PC-9 (cell line): ENCODE results near the gene DUSP22. TPM values are rescaled to one million over a fixed set of nuclear protein-coding genes. Genes with fewer than 3 reads are reported as not detected.

Source experiments
- BruUV-seq: library from RNA; stranded (reverse); fragments of 400-500 nt; replicated peaks from 2 replicates; lab custom pipeline; 2021; lab: Mats Ljungman, UMichigan
- CTCF ChIA-PET: fragments of 300-600 bp; sonication (Branson Sonifier 250); formaldehyde crosslinking; loops from one replicate; lab custom pipeline; 2022; ENCODE audit warnings: antibody characterized with exemption; lab: Charles Lee
- POLR2A ChIA-PET: fragments of 300-600 bp; sonication (Branson Sonifier 250); formaldehyde crosslinking; loops from one replicate; lab custom pipeline; 2022; ENCODE audit warnings: antibody characterized with exemption; ENCODE audit not compliant: unreplicated experiment; lab: Charles Lee
- DNase-seq, 2 experiments: peaks; one replicate each; pipeline versions ENCODE4 v3.0.0 to v3.0.0-alpha.2; 2015 to 2022; ENCODE audit warnings: mixed read lengths in 1 of 2
- H2AFZ ChIP-seq: fragments of 200-600 bp; sonication (generic); 2 replicates; pipeline ENCODE4 v1.8.1; 2017; ENCODE audit warnings: antibody characterized with exemption
- H3F3A ChIP-seq: fragments of 200-600 bp; sonication (generic); 2 replicates; pipeline ENCODE4 v1.8.1; 2017; ENCODE audit warnings: antibody characterized with exemption, mild to moderate bottlenecking, low read depth; ENCODE audit not compliant: insufficient read depth
- H3K27ac ChIP-seq: fragments of 200-600 bp; sonication (generic); 2 replicates; pipeline ENCODE4 v1.6.1; 2016; ENCODE audit warnings: mixed run types
- H3K27me3 ChIP-seq: fragments of 200-600 bp; sonication (generic); 2 replicates; pipeline ENCODE4 v1.6.1; 2016; ENCODE audit warnings: low read depth, mixed run types; ENCODE audit not compliant: insufficient read depth
- H3K36me3 ChIP-seq: fragments of 200-600 bp; sonication (generic); 2 replicates; pipeline ENCODE4 v1.6.1; 2016; ENCODE audit warnings: low read depth, mixed run types
- H3K4me1 ChIP-seq: fragments of 200-600 bp; sonication (generic); replicated peaks from 2 replicates; pipeline ENCODE4 v1.6.1; 2016; ENCODE audit warnings: mixed run types; ENCODE audit not compliant: insufficient read depth
- H3K4me2 ChIP-seq: fragments of 200-600 bp; sonication (generic); 2 replicates; pipeline ENCODE4 v1.6.1; 2017; ENCODE audit warnings: mixed run types
- H3K4me3 ChIP-seq: fragments of 200-600 bp; sonication (generic); 2 replicates; pipeline ENCODE4 v1.6.1; 2016; ENCODE audit warnings: mixed run types
- H3K79me2 ChIP-seq: fragments of 200-600 bp; sonication (generic); 2 replicates; pipeline ENCODE4 v1.6.1; 2017; ENCODE audit warnings: low read depth, mixed run types
- H3K9me2 ChIP-seq: fragments of 200-600 bp; sonication (generic); 2 replicates; pipeline ENCODE4 v1.8.1; 2017; ENCODE audit warnings: mild to moderate bottlenecking; ENCODE audit not compliant: insufficient read depth
- H3K9me3 ChIP-seq: fragments of 200-600 bp; sonication (generic); 2 replicates; pipeline ENCODE4 v1.8.1; 2016; ENCODE audit warnings: low read depth; ENCODE audit not compliant: insufficient read depth
- H4K20me1 ChIP-seq: fragments of 200-600 bp; sonication (generic); 2 replicates; pipeline ENCODE4 v1.8.1; 2017; ENCODE audit not compliant: insufficient read depth
- EZH2 ChIP-seq: fragments of 200-600 bp; sonication (generic); IDR thresholded peaks from 2 replicates; pipeline ENCODE4 v1.8.0; 2017; ENCODE audit warnings: antibody characterized with exemption, low read depth
- intact Hi-C: fragments of 100-400 bp; cut with micrococcal nuclease; formaldehyde crosslinking; loops from one replicate; pipeline ENCODE4 v1.10.0; 2022; ENCODE audit not compliant: unreplicated experiment
- total RNA-seq: library from RNA; stranded (reverse); gene quantifications from 2 replicates; pipeline ENCODE4 v1.2.3, GENCODE V29; 2021
- TF ChIP-seq, protein P1 (sequence below): fragments of 200-600 bp; sonication (generic); conservative IDR thresholded peaks from 2 replicates; pipeline ENCODE4 v1.6.1; 2017; ENCODE audit warnings: mixed run types, antibody characterized with exemption, mild to moderate bottlenecking, moderate library complexity

DUSP22 gene
- total RNA-seq, 1 experiment from 2014 or later, result 25.5 TPM

DNA sequence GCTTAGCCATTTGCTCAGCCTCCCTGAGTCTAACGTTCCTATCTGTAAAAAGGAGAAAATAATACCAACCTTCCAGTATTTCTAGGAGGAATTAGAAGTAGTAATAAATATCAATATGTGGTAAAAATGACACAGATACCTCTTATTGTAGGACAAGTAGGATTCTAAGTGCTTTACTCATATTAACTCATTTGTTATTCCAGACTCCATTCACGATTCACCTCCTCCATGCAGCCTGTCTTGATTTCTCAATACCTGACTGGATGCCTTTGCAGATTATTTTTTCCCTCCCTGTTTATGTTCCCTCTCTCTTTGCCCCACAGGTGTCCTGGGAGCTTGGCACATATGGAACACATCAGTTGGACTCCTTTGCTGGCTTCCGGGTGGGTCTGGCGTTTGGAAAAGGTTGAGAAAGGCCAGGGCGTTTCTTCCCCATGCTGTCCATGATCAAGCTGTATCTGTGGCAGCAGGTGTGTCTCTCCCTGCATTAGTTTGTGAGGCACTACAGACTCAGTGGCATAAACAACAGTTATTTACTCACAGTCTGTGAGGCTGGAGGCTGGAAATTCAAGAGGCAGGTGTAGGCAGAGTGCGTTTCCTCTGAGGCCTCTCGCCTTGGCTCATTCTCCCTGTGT, 10.7 kb upstream of the DUSP22 start:
- Histone ChIP-seq H2AFZ (no peak overlapping the region), H3K36me3 (no peaks in the 10 kb centered on the region), H3K27ac (no peak overlapping the region), H3K9me3 (no peaks in the 10 kb centered on the region), H3K4me3 (no peak overlapping the region), H3K4me2 (no peak overlapping the region), H3K79me2 (no peaks in the 10 kb centered on the region), H3F3A (no peaks in the 10 kb centered on the region), H4K20me1 (no peaks in the 10 kb centered on the region), H3K9me2 (no peaks in the 10 kb centered on the region), H3K27me3 (peaks cover 80% of the 10 kb centered on the region), H3K4me1 (no peaks in the 10 kb centered on the region)
- CTCF ChIA-PET, result no interaction called here
- no TSS peak for BruUV-seq
- POLR2A ChIA-PET, result no interaction called here
- intact Hi-C loops, result no loop called here
- no peak for TF ChIP-seq EZH2
- TF ChIP-seq, protein P1, sequence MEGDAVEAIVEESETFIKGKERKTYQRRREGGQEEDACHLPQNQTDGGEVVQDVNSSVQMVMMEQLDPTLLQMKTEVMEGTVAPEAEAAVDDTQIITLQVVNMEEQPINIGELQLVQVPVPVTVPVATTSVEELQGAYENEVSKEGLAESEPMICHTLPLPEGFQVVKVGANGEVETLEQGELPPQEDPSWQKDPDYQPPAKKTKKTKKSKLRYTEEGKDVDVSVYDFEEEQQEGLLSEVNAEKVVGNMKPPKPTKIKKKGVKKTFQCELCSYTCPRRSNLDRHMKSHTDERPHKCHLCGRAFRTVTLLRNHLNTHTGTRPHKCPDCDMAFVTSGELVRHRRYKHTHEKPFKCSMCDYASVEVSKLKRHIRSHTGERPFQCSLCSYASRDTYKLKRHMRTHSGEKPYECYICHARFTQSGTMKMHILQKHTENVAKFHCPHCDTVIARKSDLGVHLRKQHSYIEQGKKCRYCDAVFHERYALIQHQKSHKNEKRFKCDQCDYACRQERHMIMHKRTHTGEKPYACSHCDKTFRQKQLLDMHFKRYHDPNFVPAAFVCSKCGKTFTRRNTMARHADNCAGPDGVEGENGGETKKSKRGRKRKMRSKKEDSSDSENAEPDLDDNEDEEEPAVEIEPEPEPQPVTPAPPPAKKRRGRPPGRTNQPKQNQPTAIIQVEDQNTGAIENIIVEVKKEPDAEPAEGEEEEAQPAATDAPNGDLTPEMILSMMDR, result no peak
- DNase-seq, result no peak

DNA sequence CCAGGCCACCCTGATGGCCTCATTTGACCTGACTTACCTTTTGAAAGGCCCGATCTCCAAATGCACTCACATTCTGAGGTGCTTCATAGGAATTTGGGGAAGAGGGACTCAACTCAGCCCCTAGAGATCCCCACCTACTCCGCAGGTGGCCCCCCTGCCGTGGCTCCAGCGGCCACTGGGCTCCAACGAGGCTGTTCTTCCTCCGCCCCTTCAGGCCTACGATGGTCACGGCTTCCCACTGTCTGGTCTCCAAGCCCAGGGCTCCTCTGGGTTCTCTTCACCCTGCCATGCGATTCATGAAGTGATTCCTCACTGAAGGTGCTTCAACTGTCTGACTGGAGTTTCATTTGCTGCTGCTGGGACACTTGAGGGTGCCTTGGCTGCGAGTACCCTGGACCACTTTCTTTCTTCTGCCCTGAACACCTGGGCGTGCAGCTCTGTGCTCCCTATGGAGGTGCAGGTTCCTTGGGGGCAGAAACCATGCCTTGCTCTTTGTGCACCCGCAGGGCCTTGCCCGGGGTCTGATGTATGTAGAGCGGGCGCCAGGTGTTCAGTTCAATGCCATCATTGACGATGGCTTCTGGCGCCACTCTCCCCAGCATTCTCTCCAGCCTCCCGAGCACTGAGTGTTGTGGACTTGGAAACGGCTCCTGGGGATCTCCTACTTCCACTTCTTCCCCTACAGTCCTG, 10.0 kb upstream of the DUSP22 start:
- ChIA-PET CTCF (no interaction called here), POLR2A (no interaction called here)
- no peaks in the 10 kb centered on the region for H3K9me3 ChIP-seq
- H3K36me3 ChIP-seq, result no peaks in the 10 kb centered on the region
- intact Hi-C loops, result no loop called here
- H3K79me2 ChIP-seq, result no peaks in the 10 kb centered on the region
- no peaks in the 10 kb centered on the region for H3F3A ChIP-seq
- no peaks in the 10 kb centered on the region for H4K20me1 ChIP-seq
- TF ChIP-seq EZH2, result no peak
- TF ChIP-seq, protein P1, result no peak
- BruUV-seq, result no TSS peak
- H3K9me2 ChIP-seq, result no peaks in the 10 kb centered on the region
- H3K27ac ChIP-seq, result no peak overlapping the region
- DNase-seq, result no peak
- H3K4me1 ChIP-seq, result no peaks in the 10 kb centered on the region
- H3K4me2 ChIP-seq, result no peak overlapping the region
- no peak overlapping the region for H3K4me3 ChIP-seq
- no peak overlapping the region for H2AFZ ChIP-seq
- H3K27me3 ChIP-seq, result peaks cover 88% of the 10 kb centered on the region

DNA sequence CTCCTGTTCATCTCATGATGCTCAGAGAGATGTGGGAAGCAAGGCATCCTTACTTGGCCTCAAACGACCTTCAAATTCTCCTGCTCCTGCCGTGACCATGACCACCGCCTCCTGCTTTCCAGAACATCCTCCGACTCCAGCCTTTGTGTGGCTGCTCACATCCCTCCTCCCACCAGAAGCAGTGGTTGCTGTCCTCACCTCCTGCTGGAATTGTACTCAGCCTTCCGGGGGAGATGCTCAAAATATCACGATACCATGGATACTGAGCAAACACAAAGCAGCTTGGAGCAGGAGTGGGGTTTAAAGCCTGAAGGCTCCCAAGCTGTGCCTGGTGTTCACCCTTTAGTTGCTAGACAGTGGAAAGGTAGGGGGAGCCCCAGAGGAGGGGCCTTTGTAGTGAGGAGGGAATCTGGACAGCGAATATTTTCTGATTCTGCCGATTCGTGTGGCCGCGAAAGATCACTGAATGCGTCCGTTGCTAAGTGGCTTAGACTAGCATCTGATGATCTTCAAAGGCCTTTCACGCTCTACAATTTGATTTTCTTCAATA, 9.3 kb upstream of the DUSP22 start:
- intact Hi-C loops, result no loop called here
- POLR2A ChIA-PET, result no interaction called here
- H2AFZ ChIP-seq, result no peak overlapping the region
- H3K36me3 ChIP-seq, result no peaks in the 10 kb centered on the region
- no peaks in the 10 kb centered on the region for H3K79me2 ChIP-seq
- no peak for DNase-seq
- no peaks in the 10 kb centered on the region for H4K20me1 ChIP-seq
- H3K4me2 ChIP-seq, result no peak overlapping the region
- H3K9me2 ChIP-seq, result no peaks in the 10 kb centered on the region
- H3K27ac ChIP-seq, result no peak overlapping the region
- H3K9me3 ChIP-seq, result no peaks in the 10 kb centered on the region
- H3K4me3 ChIP-seq, result no peak overlapping the region
- peaks cover 94% of the 10 kb centered on the region for H3K27me3 ChIP-seq
- CTCF ChIA-PET, result no interaction called here
- H3K4me1 ChIP-seq, result no peaks in the 10 kb centered on the region
- TF ChIP-seq, protein P1, result no peak
- TF ChIP-seq EZH2, result no peak
- no peaks in the 10 kb centered on the region for H3F3A ChIP-seq
- no TSS peak for BruUV-seq
